ENCODE results near the gene AGFG1. TPM values are rescaled to one million over a fixed set of nuclear protein-coding genes. Genes with fewer than 3 reads are reported as not detected.

Gene AGFG1
- total and polyA plus RNA-seq, 2 experiments from 2014 or later, result 34.0 to 39.0 TPM

DNA sequence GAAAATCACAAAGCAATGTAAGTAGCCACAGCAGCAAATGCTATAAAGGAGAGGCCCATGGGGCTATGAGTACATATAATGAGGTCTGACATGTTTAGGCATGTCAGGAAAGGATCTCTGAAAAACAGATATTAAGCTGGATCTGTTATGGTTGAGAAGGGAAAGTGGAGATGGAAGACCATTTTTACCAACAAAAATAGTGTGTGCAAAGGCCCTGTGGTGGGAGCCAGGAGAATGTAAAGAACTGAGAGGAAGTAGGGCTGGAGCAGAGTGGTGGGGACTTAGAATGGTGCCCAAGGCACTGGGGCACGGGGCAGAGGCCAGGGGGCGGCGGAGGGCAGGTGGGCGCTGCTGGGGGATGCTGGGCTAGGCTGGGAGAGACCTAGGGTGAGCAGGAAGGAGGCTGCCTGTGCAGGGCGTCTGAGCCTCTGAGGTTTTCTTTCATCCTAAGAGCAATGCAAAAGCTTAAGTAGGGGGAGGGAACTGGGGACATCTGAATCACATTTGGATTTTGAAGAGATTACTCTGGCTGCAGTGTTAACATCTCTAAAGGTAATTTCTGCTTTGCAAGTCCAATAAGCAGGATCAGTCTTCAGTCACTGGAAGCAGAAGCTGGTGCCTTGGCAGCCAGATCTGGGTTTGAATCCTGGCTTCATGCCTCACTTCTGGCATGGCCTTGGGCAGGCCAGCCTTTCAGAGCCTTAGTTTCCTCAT, 4.9 kb upstream of the AGFG1 start:
- H3K9me3 ChIP-seq (ENCODE audit: low read depth), result no peaks in the 10 kb centered on the region
- no peaks in the 10 kb centered on the region for H3K36me3 ChIP-seq
- peaks cover 5% of the 10 kb centered on the region for H3K4me1 ChIP-seq (ENCODE audit: low read depth)
- no peaks in the 10 kb centered on the region for H3K27me3 ChIP-seq
- no peak overlapping the region for H3K4me3 ChIP-seq
- peak overlapping the region; percentile 83 for H3K27ac ChIP-seq
- TF ChIP-seq, protein P1, sequence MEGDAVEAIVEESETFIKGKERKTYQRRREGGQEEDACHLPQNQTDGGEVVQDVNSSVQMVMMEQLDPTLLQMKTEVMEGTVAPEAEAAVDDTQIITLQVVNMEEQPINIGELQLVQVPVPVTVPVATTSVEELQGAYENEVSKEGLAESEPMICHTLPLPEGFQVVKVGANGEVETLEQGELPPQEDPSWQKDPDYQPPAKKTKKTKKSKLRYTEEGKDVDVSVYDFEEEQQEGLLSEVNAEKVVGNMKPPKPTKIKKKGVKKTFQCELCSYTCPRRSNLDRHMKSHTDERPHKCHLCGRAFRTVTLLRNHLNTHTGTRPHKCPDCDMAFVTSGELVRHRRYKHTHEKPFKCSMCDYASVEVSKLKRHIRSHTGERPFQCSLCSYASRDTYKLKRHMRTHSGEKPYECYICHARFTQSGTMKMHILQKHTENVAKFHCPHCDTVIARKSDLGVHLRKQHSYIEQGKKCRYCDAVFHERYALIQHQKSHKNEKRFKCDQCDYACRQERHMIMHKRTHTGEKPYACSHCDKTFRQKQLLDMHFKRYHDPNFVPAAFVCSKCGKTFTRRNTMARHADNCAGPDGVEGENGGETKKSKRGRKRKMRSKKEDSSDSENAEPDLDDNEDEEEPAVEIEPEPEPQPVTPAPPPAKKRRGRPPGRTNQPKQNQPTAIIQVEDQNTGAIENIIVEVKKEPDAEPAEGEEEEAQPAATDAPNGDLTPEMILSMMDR (IDR thresholded peaks at IDR 0.05; ENCODE audit: low read depth, low read length), result no peak
- no peak for DNase-seq (ENCODE audit: low read depth in 1 of 2, low spot score in 1 of 2)

DNA sequence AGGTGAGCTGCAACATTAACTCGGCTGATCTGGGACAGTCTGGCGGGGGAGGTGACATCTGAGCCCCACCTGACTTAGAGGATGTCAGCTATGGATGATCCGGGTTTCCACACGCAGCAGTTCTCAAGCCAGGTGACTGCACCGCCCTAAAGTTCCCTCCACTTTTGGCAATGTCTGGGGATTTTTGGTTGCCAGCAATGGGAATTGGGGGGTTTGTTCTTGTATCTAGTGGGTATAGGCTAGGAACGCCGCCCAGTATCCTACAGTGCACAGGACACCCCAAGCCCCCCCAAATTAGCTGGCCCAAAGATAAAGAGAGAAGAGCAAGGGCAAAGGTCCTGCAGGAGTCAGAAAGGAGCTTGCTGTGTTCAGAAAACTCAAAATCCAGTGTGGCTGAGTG, 544 bp upstream of the AGFG1 start:
- DNase-seq (ENCODE audit: low read depth in 1 of 2, low spot score in 1 of 2), result no peak
- no peaks in the 10 kb centered on the region for H3K36me3 ChIP-seq
- no peak overlapping the region for H3K27ac ChIP-seq
- no peaks in the 10 kb centered on the region for H3K27me3 ChIP-seq
- TF ChIP-seq, protein P1 (IDR thresholded peaks at IDR 0.05; ENCODE audit: low read depth, low read length), result no peak
- no peak overlapping the region for H3K4me3 ChIP-seq
- H3K9me3 ChIP-seq (ENCODE audit: low read depth), result no peaks in the 10 kb centered on the region
- H3K4me1 ChIP-seq (ENCODE audit: low read depth), result peaks cover 10% of the 10 kb centered on the region

DNA sequence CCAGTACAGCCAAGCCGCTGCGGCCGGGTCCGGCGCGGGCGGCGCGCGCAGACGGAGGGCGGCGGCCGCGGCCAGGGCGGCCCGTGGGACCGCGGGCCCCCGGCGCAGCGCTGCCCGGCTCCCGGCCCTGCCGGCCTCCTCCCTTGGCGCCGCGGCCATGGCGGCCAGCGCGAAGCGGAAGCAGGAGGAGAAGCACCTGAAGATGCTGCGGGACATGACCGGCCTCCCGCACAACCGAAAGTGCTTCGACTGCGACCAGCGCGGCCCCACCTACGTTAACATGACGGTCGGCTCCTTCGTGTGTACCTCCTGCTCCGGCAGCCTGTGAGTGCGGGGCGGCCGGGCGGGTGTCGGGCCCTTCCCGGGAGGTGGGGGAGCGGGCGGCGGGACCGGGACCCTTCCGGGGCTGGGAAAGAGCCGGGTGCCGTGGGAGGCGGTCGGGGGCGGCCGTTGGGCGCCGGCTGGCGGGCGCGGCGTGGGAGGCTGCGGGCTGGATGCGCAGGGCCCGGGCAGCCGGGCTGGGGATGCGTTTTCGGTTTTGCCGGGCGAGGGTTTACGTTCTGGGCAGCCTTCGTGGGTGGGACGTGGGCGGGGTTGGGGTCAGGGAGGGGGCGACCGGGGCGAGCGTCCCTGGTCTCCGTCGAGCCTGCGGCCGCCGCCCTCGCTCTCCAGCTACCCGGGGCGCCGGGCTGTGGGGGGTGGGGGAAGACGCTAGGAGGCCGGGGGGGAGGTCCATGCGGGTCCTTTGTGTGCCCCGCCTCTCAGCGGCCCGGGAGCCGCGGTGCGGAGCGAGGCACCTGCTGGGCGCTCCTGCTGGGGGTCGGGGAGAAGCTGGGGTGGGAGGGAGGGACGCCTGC, 537 bp downstream of the AGFG1 start:
- DNase-seq (ENCODE audit: low read depth in 1 of 2, low spot score in 1 of 2), result peak; percentile 57 to 78
- Histone ChIP-seq H3K9me3 (ENCODE audit: low read depth) (no peaks in the 10 kb centered on the region), H3K4me1 (ENCODE audit: low read depth) (peaks cover 8% of the 10 kb centered on the region), H3K27me3 (no peaks in the 10 kb centered on the region), H3K36me3 (no peaks in the 10 kb centered on the region), H3K4me3 (peak overlapping the region; percentile 85), H3K27ac (peak overlapping the region; percentile 88)
- TF ChIP-seq, protein P1 (IDR thresholded peaks at IDR 0.05; ENCODE audit: low read depth, low read length), result no peak

DNA sequence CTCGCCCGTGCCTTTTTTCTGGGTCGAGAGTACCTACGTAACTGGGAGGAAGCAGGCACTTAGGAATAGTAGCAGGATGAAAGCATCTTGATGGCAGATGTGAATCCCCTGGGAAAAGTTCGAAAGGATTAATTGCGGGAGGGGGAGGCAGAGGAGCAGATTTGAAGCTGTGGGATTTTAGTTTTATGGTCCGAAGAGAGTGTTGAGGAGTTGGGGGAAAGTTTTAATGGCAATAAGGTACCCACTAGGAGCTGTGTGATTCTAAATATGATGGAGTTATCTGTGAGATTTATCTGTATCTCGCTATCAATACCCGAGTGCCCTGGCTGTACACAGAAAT, 1.1 kb downstream of the AGFG1 start:
- peak overlapping the region; percentile 88 for H3K27ac ChIP-seq
- no peak for DNase-seq (ENCODE audit: low read depth in 1 of 2, low spot score in 1 of 2)
- no peaks in the 10 kb centered on the region for H3K36me3 ChIP-seq
- H3K4me1 ChIP-seq (ENCODE audit: low read depth), result peaks cover 8% of the 10 kb centered on the region
- no peaks in the 10 kb centered on the region for H3K9me3 ChIP-seq (ENCODE audit: low read depth)
- no peaks in the 10 kb centered on the region for H3K27me3 ChIP-seq
- peak overlapping the region; percentile 85 for H3K4me3 ChIP-seq
- TF ChIP-seq, protein P1 (IDR thresholded peaks at IDR 0.05; ENCODE audit: low read depth, low read length), result no peak

DNA sequence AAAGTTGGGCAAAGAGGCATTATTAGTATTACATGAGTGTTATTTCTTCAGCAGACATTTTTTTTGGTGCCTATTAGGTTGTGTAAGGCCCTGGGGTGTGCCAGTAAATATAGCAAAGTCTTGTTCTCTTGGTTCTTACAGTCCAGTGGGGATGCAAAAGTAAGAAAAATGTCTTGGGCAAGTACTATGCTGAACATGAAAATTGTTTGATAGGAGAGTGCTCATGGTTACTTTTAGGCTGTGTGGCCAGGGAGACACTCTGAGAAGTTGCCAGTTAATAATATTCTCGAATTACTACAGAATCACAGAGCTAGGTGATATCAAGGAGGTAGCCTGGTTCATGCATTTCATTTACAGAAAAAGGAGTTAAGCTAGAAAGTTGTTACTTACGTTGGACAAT, 1.9 kb downstream of the AGFG1 start:
- Histone ChIP-seq H3K27me3 (no peaks in the 10 kb centered on the region), H3K9me3 (ENCODE audit: low read depth) (no peaks in the 10 kb centered on the region), H3K4me1 (ENCODE audit: low read depth) (peaks cover 8% of the 10 kb centered on the region), H3K4me3 (peak overlapping the region; percentile 85), H3K27ac (no peak overlapping the region), H3K36me3 (no peaks in the 10 kb centered on the region)
- TF ChIP-seq, protein P1 (IDR thresholded peaks at IDR 0.05; ENCODE audit: low read depth, low read length), result no peak
- DNase-seq (ENCODE audit: low read depth in 1 of 2, low spot score in 1 of 2), result no peak
